HCT116 (cell line): Measurements from ENCODE around the gene TMEM59L. TPM values are rescaled to one million over a fixed set of nuclear protein-coding genes. Genes with fewer than 3 reads are reported as not detected.

Experiments used
- ATAC-seq: fragments of 200-7000 bp; cut with Tn5 transposase; 2 replicates; pipeline ENCODE4 v1.9.1; 2020; ENCODE audit warnings: mild to moderate bottlenecking, moderate library complexity
- BruUV-seq: library from RNA; stranded (reverse); fragments of 400-500 nt; replicated peaks from 2 replicates; lab custom pipeline; 2021; lab: Mats Ljungman, UMichigan
- CTCF ChIA-PET: fragments of 300-600 bp; sonication (Branson Sonifier 250); formaldehyde crosslinking; loops from one replicate; lab custom pipeline; 2021; ENCODE audit warnings: antibody characterized with exemption; lab: Charles Lee
- POLR2A ChIA-PET: fragments of 300-600, 350-600 bp; sonication (Branson Sonifier 250); formaldehyde crosslinking; loops from one replicate; lab custom pipeline; 2021; ENCODE audit warnings: antibody characterized with exemption; lab: Charles Lee
- RAD21 ChIA-PET, 2 experiments: fragments of 300-600 bp; sonication (Branson Sonifier 250); formaldehyde crosslinking; loops; one replicate each; lab custom pipeline; 2023; ENCODE audit warnings: low total read pairs in 2 of 2; ENCODE audit not compliant: uncharacterized antibody in 2 of 2, unreplicated experiment in 2 of 2, low non-redundant PET in 1 of 2; lab: Charles Lee
- DNase-seq: peaks from one replicate; pipeline ENCODE4 v3.0.0-alpha.2; 2010; ENCODE audit warnings: low read depth, low spot score
- H2AFZ ChIP-seq: fragments of 200-600 bp; shearing (Covaris generic), sonication (generic); 2 replicates; pipeline ENCODE4 v1.6.1; 2017; ENCODE audit warnings: low read depth, mixed run types, mixed read lengths, antibody characterized with exemption, low read length; ENCODE audit not compliant: poor library complexity, severe bottlenecking
- H3K27ac ChIP-seq: 2 replicates; pipeline ENCODE4 v1.5.1; 2012; ENCODE audit warnings: low read depth, low read length
- H3K27me3 ChIP-seq: fragments of 200-600 bp; sonication (generic); 2 replicates; pipeline ENCODE4 v1.6.1; 2016; ENCODE audit warnings: mixed run types, low read length, mixed read lengths; ENCODE audit not compliant: insufficient read depth
- H3K36me3 ChIP-seq, 2 experiments: fragments of 200-500 bp in 1 of 2; fragments of 200-600 bp in 1 of 2; sonication (Bioruptor generic) in 1 of 2; sonication (generic) in 1 of 2; 2 replicates each; pipeline versions ENCODE4 v1.5.1 to v1.6.1; 2014 to 2016; ENCODE audit warnings: low read length in 2 of 2, inconsistent platforms in 1 of 2, mixed read lengths in 1 of 2, mixed run types in 1 of 2; ENCODE audit not compliant: insufficient read depth in 2 of 2, control insufficient read depth in 1 of 2
- H3K4me1 ChIP-seq, 2 experiments: fragments of 200-600 bp in 1 of 2; sonication (generic) in 1 of 2; 2 replicates each; pipeline versions ENCODE4 v1.5.1 to v1.6.1; 2012 to 2017; ENCODE audit warnings: low read length in 2 of 2, inconsistent platforms in 1 of 2, mild to moderate bottlenecking in 1 of 2, mixed read lengths in 1 of 2, mixed run types in 1 of 2, moderate library complexity in 1 of 2; ENCODE audit not compliant: insufficient read depth in 2 of 2, control insufficient read depth in 1 of 2
- H3K4me2 ChIP-seq: fragments of 200-600 bp; sonication (generic); 2 replicates; pipeline ENCODE4 v1.6.1; 2017; ENCODE audit warnings: mixed run types, low read length, mixed read lengths
- H3K4me3 ChIP-seq, 2 experiments: fragments of 200-600 bp in 1 of 2; sonication (generic) in 1 of 2; replicated peaks in 1 of 2; 2 replicates each; pipeline ENCODE4 v1.5.1; 2011 to 2016; ENCODE audit warnings: low read length in 2 of 2, control low read depth in 1 of 2, low read depth in 1 of 2, mild to moderate bottlenecking in 1 of 2, mixed read lengths in 1 of 2, mixed run types in 1 of 2
- H3K79me2 ChIP-seq: fragments of 200-600 bp; sonication (generic); 2 replicates; pipeline ENCODE4 v1.6.1; 2017; ENCODE audit warnings: mild to moderate bottlenecking, mixed run types, low read length, moderate library complexity, mixed read lengths; ENCODE audit not compliant: insufficient read depth
- H3K9ac ChIP-seq: fragments of 200-600 bp; sonication (generic); 2 replicates; pipeline ENCODE4 v1.6.1; 2016; ENCODE audit warnings: low read length, mixed read lengths
- H3K9me2 ChIP-seq: fragments of 200-600 bp; sonication (generic), shearing (Covaris generic); 2 replicates; pipeline ENCODE4 v1.6.1; 2017; ENCODE audit warnings: mixed run types, mild to moderate bottlenecking, moderate library complexity; ENCODE audit not compliant: insufficient read depth
- H3K9me3 ChIP-seq, 2 experiments: fragments of 200-500 bp in 1 of 2; fragments of 200-600 bp in 1 of 2; sonication (Bioruptor generic) in 1 of 2; sonication (generic) in 1 of 2; 2 replicates each; pipeline ENCODE4 v1.6.1; 2014 to 2017; ENCODE audit warnings: low read length in 2 of 2, mixed read lengths in 2 of 2, inconsistent platforms in 1 of 2, low read depth in 1 of 2, mild to moderate bottlenecking in 1 of 2, mixed run types in 1 of 2, moderate library complexity in 1 of 2; ENCODE audit not compliant: control insufficient read depth in 1 of 2, insufficient read depth in 1 of 2
- H4K20me1 ChIP-seq: fragments of 200-600 bp; sonication (generic), shearing (Covaris generic); 2 replicates; pipeline ENCODE4 v1.6.1; 2017; ENCODE audit warnings: mixed run types, mild to moderate bottlenecking, moderate library complexity; ENCODE audit not compliant: insufficient read depth
- ATF3 ChIP-seq: IDR thresholded peaks from 2 replicates; pipeline ENCODE4 v1.6.1; 2012
- CTCF ChIP-seq, 3 experiments: fragments of 200-600 bp in 1 of 3; sonication (generic) in 1 of 3; IDR thresholded peaks in 2 of 3; conservative IDR thresholded peaks in 1 of 3; 2 replicates each; pipeline ENCODE4 v1.5.1; 2012 to 2017; ENCODE audit warnings: low read depth in 2 of 3, low read length in 2 of 3, antibody characterized with exemption in 1 of 3, borderline replicate concordance in 1 of 3, control low read depth in 1 of 3, mild to moderate bottlenecking in 1 of 3, mixed read lengths in 1 of 3, mixed run types in 1 of 3, moderate library complexity in 1 of 3; ENCODE audit not compliant: insufficient read depth in 1 of 3
- POLR2AphosphoS5 ChIP-seq: IDR thresholded peaks from 2 replicates; pipeline ENCODE4 v1.6.1; 2011; ENCODE audit warnings: mild to moderate bottlenecking, low read depth, low read length, moderate library complexity
- TCF7L2 ChIP-seq: IDR thresholded peaks from 2 replicates; pipeline ENCODE4 v1.7.0; 2011; ENCODE audit warnings: borderline replicate concordance, inconsistent platforms; ENCODE audit not compliant: insufficient read depth, insufficient read length; ENCODE audit errors: extremely low read depth
- YY1 ChIP-seq: IDR thresholded peaks from 2 replicates; pipeline ENCODE4 v1.6.1; 2011; ENCODE audit warnings: low read length, low read depth, moderate library complexity, mild to moderate bottlenecking; ENCODE audit not compliant: insufficient replicate concordance; ENCODE audit errors: extremely low read depth
- intact Hi-C: fragments of 100-400 bp; cut with micrococcal nuclease; formaldehyde crosslinking; loops from 2 replicates; pipeline ENCODE4 v1.10.0; 2022
- total RNA-seq: library from RNA; stranded (reverse); gene quantifications from one replicate; pipeline ENCODE4 v1.2.1, GENCODE V29; 2021; ENCODE audit not compliant: unreplicated experiment

TMEM59L gene
- total RNA-seq, 1 experiment from 2014 or later: 14.3 TPM

GRCh38 chr19:18636969-18637629, 24.4 kb downstream of the TMEM59L start, which contains the start of gene KLHL26:
KLHL26 (plus strand) TSS chr19:18637028; CDS start chr19:18637055, 27 bp downstream.
- ATAC-seq: no peak
- Histone ChIP-seq H3K36me3 (no peaks in the 10 kb centered on the region), H3K9me2 (no peaks in the 10 kb centered on the region), H3K27me3 (no peaks in the 10 kb centered on the region), H3K27ac (peak within 1 kb of the TSS; percentile 82), H3K9ac (peak within 1 kb of the TSS; percentile 98), H3K4me3 (peak within 1 kb of the TSS; percentile 92 to 98), H3K4me2 (peak within 1 kb of the TSS; percentile 99), H4K20me1 (no peaks in the 10 kb centered on the region), H3K4me1 (peaks cover 9 to 27% of the 10 kb centered on the region in 2 experiments), H3K9me3 (no peaks in the 10 kb centered on the region), H2AFZ (peak within 1 kb of the TSS; percentile 80), H3K79me2 (peaks cover 36% of the 10 kb centered on the region)
- ChIA-PET POLR2A (interaction anchor here (1.1 kb wide), 1 partner anchor 47 kb away, joined by 3 read pairs; no protein-coding TSS in a partner anchor), CTCF (no interaction called here), RAD21 (no interaction called here)
- DNase-seq: no peak
- intact Hi-C loops: loop anchor here (2.0 to 5.0 kb wide), 2 partner anchors 45 to 114 kb away; partner anchors contain the start of gene ELL
- no TSS peak for BruUV-seq
- TF ChIP-seq ATF3 (no peak), YY1 (peak; percentile 89), CTCF (IDR thresholded peaks at IDR 0.05 in 2 of 3, conservative IDR thresholded peaks at IDR 0.05 in 1 of 3; ENCODE audit: borderline replicate concordance in 1 of 3, insufficient read depth in 1 of 3, low read depth in 2 of 3, low read length in 2 of 3) (no peak), POLR2AphosphoS5 (peak; percentile 70), TCF7L2 (no peak)
